HL-60 (cell line): ENCODE measurements around the gene POC1A.
A peak's percentile ranks its signal among the peaks of the same experiment; 100 is the strongest.

Source experiments
- DNase-seq, 2 experiments: peaks; one replicate each; pipeline ENCODE4 v3.0.0-alpha.2; 2010 to 2020; ENCODE audit warnings: low read depth in 1 of 2, low spot score in 1 of 2
- H3K27ac ChIP-seq: fragments of 250-450 bp; sonication (Bioruptor Pico); replicated peaks from 2 replicates; pipeline ENCODE4 v1.5.1; 2020; ENCODE audit warnings: mild to moderate bottlenecking, moderate library complexity
- H3K27me3 ChIP-seq: fragments of 250-450 bp; sonication (Bioruptor Pico); 2 replicates; pipeline ENCODE4 v1.5.1; 2021; ENCODE audit warnings: mild to moderate bottlenecking, moderate library complexity; ENCODE audit not compliant: insufficient read depth, poor library complexity, severe bottlenecking
- H3K4me3 ChIP-seq: replicated peaks from 2 replicates; pipeline ENCODE4 v1.5.1; 2011; ENCODE audit warnings: mild to moderate bottlenecking, control low read depth, low read length; ENCODE audit not compliant: insufficient read depth
- GABPA ChIP-seq: IDR thresholded peaks from 2 replicates; pipeline ENCODE4 v1.6.1; 2012; ENCODE audit warnings: low read depth
- POLR2AphosphoS5 ChIP-seq: IDR thresholded peaks from 2 replicates; pipeline ENCODE4 v1.6.1; 2012; ENCODE audit warnings: low read depth
- SPI1 ChIP-seq: IDR thresholded peaks from 2 replicates; pipeline ENCODE4 v1.6.1; 2012; ENCODE audit warnings: low read depth, mild to moderate bottlenecking, borderline replicate concordance
- TF ChIP-seq, protein P1 (sequence below): IDR thresholded peaks from 2 replicates; pipeline ENCODE4 v1.6.1; 2012; ENCODE audit warnings: low read depth; ENCODE audit not compliant: insufficient replicate concordance
- TF ChIP-seq, protein P2 (sequence below): IDR thresholded peaks from one replicate; pipeline ENCODE4 v1.5.1; 2011; ENCODE audit warnings: low read length, control low read depth, inconsistent platforms; ENCODE audit not compliant: insufficient read depth

POC1A gene

DNA sequence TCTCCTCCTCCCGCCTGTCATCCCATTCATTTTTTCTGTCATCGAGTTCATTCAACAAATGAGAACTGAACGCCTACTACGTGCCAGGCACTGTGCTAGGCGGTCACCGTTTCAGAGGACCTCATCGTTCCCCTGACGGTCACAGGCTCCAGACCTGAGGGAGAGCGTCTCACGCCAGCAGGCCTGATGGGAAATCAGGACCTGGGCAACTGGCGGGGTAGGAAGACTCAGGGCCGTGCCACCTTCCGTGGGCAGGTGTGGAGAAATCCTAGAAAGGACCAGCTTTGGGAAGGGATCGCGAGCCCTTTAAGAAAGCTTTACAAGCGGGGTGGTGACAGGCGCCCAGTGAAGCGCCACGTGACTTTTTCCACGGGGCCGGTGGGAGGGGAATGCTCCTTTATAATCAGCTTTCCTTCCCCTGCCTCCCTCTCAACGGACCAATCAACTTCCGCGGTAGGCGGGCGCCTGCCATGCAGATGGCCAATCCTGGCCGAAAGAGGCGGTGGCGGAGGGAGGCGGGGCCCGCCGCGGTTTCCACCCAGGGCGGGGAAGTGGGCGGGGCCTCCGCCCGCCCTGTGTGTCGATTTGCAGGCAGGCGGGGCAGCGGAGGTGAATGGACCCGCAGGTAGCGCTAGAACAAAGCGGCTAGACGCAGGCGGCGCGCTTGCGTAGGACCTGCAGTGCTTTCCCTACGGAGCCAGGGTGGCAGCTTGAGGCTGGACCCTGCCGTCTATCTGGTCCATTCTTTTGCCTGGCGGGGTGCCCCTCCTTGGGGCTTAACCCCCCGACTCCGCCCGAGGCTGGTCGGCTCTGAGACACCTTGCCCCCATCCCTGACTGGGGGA, 97.0 kb downstream of the POC1A start:
- Histone ChIP-seq H3K4me3 (peak overlapping the region; percentile 63), H3K27me3 (no peaks in the 10 kb centered on the region), H3K27ac (peak overlapping the region; percentile 88)
- TF ChIP-seq SPI1 (peak; percentile 55; the same call in 1 of the 2 replicates), GABPA (no peak), POLR2AphosphoS5 (0 out of 2 replicates have a peak, but pooled peaks have one; percentile 34)
- TF ChIP-seq, protein P1, sequence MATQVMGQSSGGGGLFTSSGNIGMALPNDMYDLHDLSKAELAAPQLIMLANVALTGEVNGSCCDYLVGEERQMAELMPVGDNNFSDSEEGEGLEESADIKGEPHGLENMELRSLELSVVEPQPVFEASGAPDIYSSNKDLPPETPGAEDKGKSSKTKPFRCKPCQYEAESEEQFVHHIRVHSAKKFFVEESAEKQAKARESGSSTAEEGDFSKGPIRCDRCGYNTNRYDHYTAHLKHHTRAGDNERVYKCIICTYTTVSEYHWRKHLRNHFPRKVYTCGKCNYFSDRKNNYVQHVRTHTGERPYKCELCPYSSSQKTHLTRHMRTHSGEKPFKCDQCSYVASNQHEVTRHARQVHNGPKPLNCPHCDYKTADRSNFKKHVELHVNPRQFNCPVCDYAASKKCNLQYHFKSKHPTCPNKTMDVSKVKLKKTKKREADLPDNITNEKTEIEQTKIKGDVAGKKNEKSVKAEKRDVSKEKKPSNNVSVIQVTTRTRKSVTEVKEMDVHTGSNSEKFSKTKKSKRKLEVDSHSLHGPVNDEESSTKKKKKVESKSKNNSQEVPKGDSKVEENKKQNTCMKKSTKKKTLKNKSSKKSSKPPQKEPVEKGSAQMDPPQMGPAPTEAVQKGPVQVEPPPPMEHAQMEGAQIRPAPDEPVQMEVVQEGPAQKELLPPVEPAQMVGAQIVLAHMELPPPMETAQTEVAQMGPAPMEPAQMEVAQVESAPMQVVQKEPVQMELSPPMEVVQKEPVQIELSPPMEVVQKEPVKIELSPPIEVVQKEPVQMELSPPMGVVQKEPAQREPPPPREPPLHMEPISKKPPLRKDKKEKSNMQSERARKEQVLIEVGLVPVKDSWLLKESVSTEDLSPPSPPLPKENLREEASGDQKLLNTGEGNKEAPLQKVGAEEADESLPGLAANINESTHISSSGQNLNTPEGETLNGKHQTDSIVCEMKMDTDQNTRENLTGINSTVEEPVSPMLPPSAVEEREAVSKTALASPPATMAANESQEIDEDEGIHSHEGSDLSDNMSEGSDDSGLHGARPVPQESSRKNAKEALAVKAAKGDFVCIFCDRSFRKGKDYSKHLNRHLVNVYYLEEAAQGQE: no peak
- TF ChIP-seq, protein P2, sequence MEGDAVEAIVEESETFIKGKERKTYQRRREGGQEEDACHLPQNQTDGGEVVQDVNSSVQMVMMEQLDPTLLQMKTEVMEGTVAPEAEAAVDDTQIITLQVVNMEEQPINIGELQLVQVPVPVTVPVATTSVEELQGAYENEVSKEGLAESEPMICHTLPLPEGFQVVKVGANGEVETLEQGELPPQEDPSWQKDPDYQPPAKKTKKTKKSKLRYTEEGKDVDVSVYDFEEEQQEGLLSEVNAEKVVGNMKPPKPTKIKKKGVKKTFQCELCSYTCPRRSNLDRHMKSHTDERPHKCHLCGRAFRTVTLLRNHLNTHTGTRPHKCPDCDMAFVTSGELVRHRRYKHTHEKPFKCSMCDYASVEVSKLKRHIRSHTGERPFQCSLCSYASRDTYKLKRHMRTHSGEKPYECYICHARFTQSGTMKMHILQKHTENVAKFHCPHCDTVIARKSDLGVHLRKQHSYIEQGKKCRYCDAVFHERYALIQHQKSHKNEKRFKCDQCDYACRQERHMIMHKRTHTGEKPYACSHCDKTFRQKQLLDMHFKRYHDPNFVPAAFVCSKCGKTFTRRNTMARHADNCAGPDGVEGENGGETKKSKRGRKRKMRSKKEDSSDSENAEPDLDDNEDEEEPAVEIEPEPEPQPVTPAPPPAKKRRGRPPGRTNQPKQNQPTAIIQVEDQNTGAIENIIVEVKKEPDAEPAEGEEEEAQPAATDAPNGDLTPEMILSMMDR: no peak
- DNase-seq: peak; percentile 98 to 100

DNA sequence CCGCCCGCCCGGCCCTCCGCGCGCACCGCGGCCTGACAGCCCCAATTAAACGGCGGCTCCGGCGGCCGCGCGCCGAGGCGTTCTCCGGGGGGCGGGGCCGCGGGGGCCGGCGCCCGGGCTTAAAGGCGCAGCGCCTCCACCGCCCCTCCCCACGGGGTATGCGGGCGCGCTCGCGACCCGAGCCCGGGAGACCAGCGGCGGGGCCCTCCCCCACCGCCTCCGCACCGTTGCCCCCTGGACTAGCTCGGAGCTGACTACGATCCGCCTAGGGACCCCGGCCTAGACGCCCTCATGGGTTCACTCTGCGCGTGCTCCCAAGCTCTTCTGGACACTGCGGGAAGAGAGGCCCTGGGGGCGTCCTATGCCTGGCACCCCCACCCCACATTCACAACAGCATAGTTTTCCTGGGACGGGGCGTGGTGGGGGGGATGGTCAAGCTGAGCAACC, 97.7 kb downstream of the POC1A start, which contains the start of gene DUSP7:
DUSP7 (minus strand) TSS at position 51 of the 447 bp plus-strand sequence. CDS start 205 bp downstream, outside the sequence.
- H3K27ac ChIP-seq: peak within 1 kb of the TSS; percentile 88
- peak within 1 kb of the TSS; percentile 63 for H3K4me3 ChIP-seq
- H3K27me3 ChIP-seq: no peaks in the 10 kb centered on the region
- peak; percentile 34 to 57 for DNase-seq
- TF ChIP-seq SPI1 (no peak), POLR2AphosphoS5 (no peak), GABPA (no peak)
- TF ChIP-seq, protein P2: no peak
- TF ChIP-seq, protein P1: no peak

DNA sequence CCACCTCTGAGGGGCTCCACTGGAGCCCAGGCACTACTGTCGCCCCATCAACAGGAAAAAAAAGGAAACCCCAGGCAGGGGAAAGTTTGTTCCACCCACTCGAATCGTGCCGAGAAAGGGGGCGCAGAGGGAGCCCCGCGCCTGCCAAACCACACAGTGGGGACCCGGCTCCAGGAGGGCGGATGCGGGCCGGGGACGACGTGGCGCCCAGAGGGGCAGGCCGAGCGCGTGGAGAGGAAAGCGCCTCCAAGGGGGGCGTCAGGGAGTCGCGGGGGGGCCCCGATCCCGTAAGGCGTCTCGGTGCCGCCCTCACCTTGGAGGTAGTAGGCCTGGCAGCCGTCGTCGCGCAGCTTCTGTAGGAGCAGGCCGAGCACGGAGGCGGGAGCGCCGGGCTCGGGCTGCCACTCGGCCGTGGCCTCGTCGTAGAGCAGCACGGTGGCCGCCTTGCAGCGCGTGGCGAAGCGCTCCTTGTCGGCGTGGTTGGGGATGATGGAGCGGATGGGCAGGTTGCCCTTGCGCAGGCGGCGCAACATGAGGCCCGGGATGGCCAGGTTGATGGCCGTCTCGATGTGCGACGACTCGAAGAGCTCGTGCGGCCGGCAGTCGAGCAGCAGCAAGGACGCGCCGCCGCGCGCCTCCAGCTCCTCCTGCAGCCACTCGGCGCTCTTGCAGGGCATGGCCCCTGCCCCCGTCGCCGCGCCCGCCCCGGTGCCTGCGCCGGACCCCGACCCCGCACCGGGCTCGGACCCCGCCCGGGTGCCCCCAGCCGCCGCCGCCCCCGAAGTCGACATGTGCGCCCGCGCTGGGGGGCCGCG, 98.5 kb downstream of the POC1A start:
- H3K4me3 ChIP-seq: peak overlapping the region; percentile 62
- no peaks in the 10 kb centered on the region for H3K27me3 ChIP-seq
- H3K27ac ChIP-seq: peak overlapping the region; percentile 85
- TF ChIP-seq POLR2AphosphoS5 (0 out of 2 replicates have a peak, but pooled peaks have one; percentile 25), GABPA (no peak)
- peak; percentile 45 to 51 for DNase-seq
